Spleen (tissue), 11 donors: ENCODE results near the gene ATXN7. TPM values are rescaled to one million over a fixed set of nuclear protein-coding genes. Genes with fewer than 3 reads are reported as not detected.

Source experiments
- DNase-seq: peaks from one replicate; pipeline ENCODE4 v3.0.0-alpha.2; 2020
- H3K27ac ChIP-seq, 8 donors: fragments of 200-600 bp; sonication (generic) in 7 of 8; 1 replicate in 4 of 8; 2 replicates in 4 of 8; pipeline versions ENCODE4 v1.5.0 to v1.8.0; 2016 to 2021; ENCODE audit warnings: inconsistent platforms in 4 of 8, mild to moderate bottlenecking in 4 of 8, moderate library complexity in 1 of 8
- H3K27me3 ChIP-seq, 7 donors: fragments of 200-600 bp; sonication (generic) in 6 of 7; replicated peaks in 1 of 7; 1 replicate in 4 of 7; 2 replicates in 3 of 7; pipeline versions ENCODE4 v1.5.0 to v1.8.0; 2016 to 2021; ENCODE audit warnings: inconsistent platforms in 3 of 7, mild to moderate bottlenecking in 1 of 7
- H3K36me3 ChIP-seq, 6 donors: fragments of 200-600 bp; sonication (generic) in 5 of 6; 1 replicate in 4 of 6; 2 replicates in 2 of 6; pipeline versions ENCODE4 v1.5.0 to v1.8.0; 2016 to 2021; ENCODE audit warnings: inconsistent platforms in 2 of 6
- H3K4me1 ChIP-seq, 6 donors: fragments of 200-600 bp; sonication (generic) in 5 of 6; 1 replicate in 3 of 6; 2 replicates in 3 of 6; pipeline versions ENCODE4 v1.5.0 to v1.8.0; 2016 to 2021; ENCODE audit warnings: inconsistent platforms in 3 of 6
- H3K4me3 ChIP-seq, 8 donors: fragments of 200-600 bp; sonication (generic) in 7 of 8; 1 replicate in 4 of 8; 2 replicates in 4 of 8; pipeline versions ENCODE4 v1.5.0 to v1.8.0; 2016 to 2021; ENCODE audit warnings: inconsistent platforms in 4 of 8, mild to moderate bottlenecking in 4 of 8, moderate library complexity in 2 of 8
- H3K9me3 ChIP-seq, 8 donors: fragments of 200-600 bp; sonication (generic) in 7 of 8; 1 replicate in 4 of 8; 2 replicates in 4 of 8; pipeline versions ENCODE4 v1.5.0 to v1.8.0; 2016 to 2021; ENCODE audit warnings: inconsistent platforms in 4 of 8
- CTCF ChIP-seq, 11 experiments: fragments of 200-600 bp in 7 of 11; fragments of 450-650 bp in 4 of 11; sonication (generic) in 4 of 11; IDR thresholded peaks in 8 of 11; conservative IDR thresholded peaks in 3 of 11; 1 replicate in 7 of 11; 2 replicates in 4 of 11; pipeline versions ENCODE4 v1.4.0 to v1.8.0; 2016 to 2021; ENCODE audit warnings: antibody characterized with exemption in 11 of 11, inconsistent platforms in 4 of 11, mild to moderate bottlenecking in 1 of 11
- POLR2A ChIP-seq, 3 donors: fragments of 450-650 bp; IDR thresholded peaks; one replicate each; pipeline ENCODE4 v1.5.1; 2017; ENCODE audit warnings: antibody characterized with exemption in 3 of 3, mild to moderate bottlenecking in 1 of 3
- POLR2AphosphoS5 ChIP-seq, 3 donors: sonication (generic); formaldehyde crosslinking; IDR thresholded peaks; one replicate each; pipeline ENCODE4 v1.5.1; 2017; ENCODE audit warnings: antibody characterized with exemption in 3 of 3
- WGBS, 5 donors: extraction: QIAGEN DNeasy Blood & Tissue Kit in 3 of 5; methylation state at CpG; one replicate each; pipeline versions ENCODE4 v1.1.5 to v1.1.7; 2013 to 2018; 5-methylcytosine and 5-hydroxymethylcytosine counted together
- intact Hi-C: fragments of 100-400 bp; cut with DNase I; formaldehyde crosslinking; loops from one replicate; pipeline ENCODE4 v1.15.0; 2023; ENCODE audit warnings: low total_unique reads
- polyA plus RNA-seq, 3 donors: library from polyadenylated mRNA; stranded (reverse); fragments of 200-250 nt; gene quantifications; one replicate each; pipeline ENCODE4 v1.2.1, GENCODE V29; 2013
- total RNA-seq, 7 donors: library from RNA; depleted of rRNA in 3 of 7; stranded (reverse); fragments of >200 nt in 3 of 7; fragmentation: NEBNext Ultra II Directional in 4 of 7; extraction: Animal tissue kit (Norgen Biotek cat#: 25700) in 4 of 7; gene quantifications; one replicate each; pipeline versions ENCODE4 v1.1.0 to v1.2.1, GENCODE V29; 2016 to 2021
- donor health status: healthy with polysubstance abuse.
- donor health status: DM: no; HTN: no; CAD: no; lungs with moderate emphysema.
- donor health status: DM: no; HTN: no; CAD: no.
- donor health status: Bipolar disorder and iron deficiency.
- donor health status: healthy.
- donor health status: DM: no; HTN: no; CAD: no.
- donor health status: DM: yes; HTN: yes; CAD: no.

ATXN7 gene
- total and polyA plus RNA-seq, 10 donors: 1.9 to 91.8 (median 54.7) TPM

- Histone ChIP-seq H3K36me3 (peaks cover 0 to 93% (median 47%) of the 10 kb centered on the region in 6 donors), H3K27ac (no peak overlapping the region), H3K27me3 (no peaks in the 10 kb centered on the region), H3K4me3 (no peak overlapping the region), H3K9me3 (no peaks in the 10 kb centered on the region), H3K4me1 (no peaks in the 10 kb centered on the region)
- no peak for DNase-seq
- intact Hi-C loops: no loop called here
- TF ChIP-seq CTCF (IDR thresholded peaks at IDR 0.05 in 8 of 11, conservative IDR thresholded peaks at IDR 0.05 in 3 of 11): no peak
- no peak for TF ChIP-seq POLR2AphosphoS5 (IDR thresholded peaks at IDR 0.05)
- no peak for TF ChIP-seq POLR2A (IDR thresholded peaks at IDR 0.05)
- 87 to 92% (median 88%) methylated on average over 6 of the region's 6 CpGs for WGBS, 5 donors
Observed at GRCh38 chr3:63832395-63832794, 31.3 kb upstream of the ATXN7 start.

DNA sequence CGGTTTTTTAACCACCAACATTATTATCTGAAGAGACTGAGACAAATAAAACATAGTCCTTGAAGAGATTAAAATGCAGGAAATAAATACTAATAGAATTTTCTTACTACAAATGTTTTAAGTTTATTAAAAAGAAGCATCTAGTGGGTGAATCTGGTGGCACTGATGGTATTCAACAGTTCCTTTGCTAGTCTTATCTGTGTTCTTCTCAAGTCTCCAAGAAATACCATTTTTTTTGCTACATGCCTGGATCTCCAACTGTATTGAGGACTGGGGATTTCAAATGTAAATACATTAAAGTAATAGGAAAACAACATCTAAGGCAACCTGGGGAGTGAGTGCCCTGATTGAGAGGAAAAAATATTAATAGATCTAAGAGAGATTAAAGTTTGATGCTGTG lies 22.0 kb upstream of the ATXN7 start:
- Histone ChIP-seq H3K27me3 (no peaks in the 10 kb centered on the region), H3K36me3 (peaks cover 0 to 1% (median 0%) of the 10 kb centered on the region in 6 donors), H3K27ac (no peak overlapping the region), H3K4me1 (no peaks in the 10 kb centered on the region), H3K4me3 (no peak overlapping the region), H3K9me3 (peaks cover 0 to 8% (median 3%) of the 10 kb centered on the region in 8 donors)
- TF ChIP-seq POLR2A (IDR thresholded peaks at IDR 0.05) (no peak), POLR2AphosphoS5 (IDR thresholded peaks at IDR 0.05) (no peak), CTCF (IDR thresholded peaks at IDR 0.05 in 8 of 11, conservative IDR thresholded peaks at IDR 0.05 in 3 of 11) (no peak)
- intact Hi-C loops: no loop called here
- 0 to 51% (median 0%) methylated on average over 1 of the region's 1 CpG for WGBS, 5 donors
- no peak for DNase-seq

DNA sequence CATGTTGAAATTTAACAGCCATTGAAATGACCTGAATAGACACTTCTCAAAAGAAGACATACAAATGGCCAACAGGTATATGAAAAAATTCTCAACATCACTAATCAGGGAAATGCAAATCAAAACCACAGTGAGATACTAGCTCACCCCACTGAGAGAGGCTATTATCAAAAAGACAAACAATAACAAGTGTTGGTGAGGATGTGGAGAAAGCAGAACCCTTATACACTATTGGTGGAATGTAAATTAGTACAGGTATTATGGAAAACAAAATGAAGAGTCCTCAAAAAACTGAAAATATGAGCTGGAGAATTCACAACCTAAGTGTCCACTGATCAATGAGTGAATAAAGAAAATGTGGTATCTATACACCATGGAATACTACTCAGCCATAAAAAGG lies 21.5 kb upstream of the ATXN7 start:
- Histone ChIP-seq H3K4me1 (no peaks in the 10 kb centered on the region), H3K9me3 (peaks cover 0 to 8% (median 3%) of the 10 kb centered on the region in 8 donors), H3K36me3 (no peaks in the 10 kb centered on the region), H3K4me3 (no peak overlapping the region), H3K27ac (no peak overlapping the region), H3K27me3 (no peaks in the 10 kb centered on the region)
- TF ChIP-seq POLR2A (IDR thresholded peaks at IDR 0.05): no peak
- TF ChIP-seq POLR2AphosphoS5 (IDR thresholded peaks at IDR 0.05): no peak
- TF ChIP-seq CTCF (IDR thresholded peaks at IDR 0.05 in 8 of 11, conservative IDR thresholded peaks at IDR 0.05 in 3 of 11): no peak
- intact Hi-C loops: no loop called here
- no peak for DNase-seq

DNA sequence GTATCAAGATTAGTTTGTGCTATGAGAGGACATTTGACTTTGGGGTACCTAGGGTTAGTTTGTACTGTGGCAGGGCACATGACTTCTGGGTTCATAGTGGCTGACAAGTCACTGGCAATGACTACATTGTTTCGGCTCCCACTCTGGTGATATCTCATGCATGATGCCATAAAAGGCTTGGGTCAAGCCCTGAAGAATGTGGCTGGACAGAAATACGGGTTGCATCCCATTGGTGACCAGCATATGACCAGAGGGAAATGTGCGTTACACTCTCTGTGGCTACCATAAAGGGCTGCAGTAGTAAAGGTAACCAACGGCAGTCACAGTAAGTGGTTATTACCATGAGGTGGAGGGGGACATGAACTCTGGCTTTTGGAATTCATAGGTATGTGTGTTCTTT lies 18.5 kb upstream of the ATXN7 start:
- no peak for TF ChIP-seq CTCF (IDR thresholded peaks at IDR 0.05 in 8 of 11, conservative IDR thresholded peaks at IDR 0.05 in 3 of 11)
- no peak for TF ChIP-seq POLR2A (IDR thresholded peaks at IDR 0.05)
- TF ChIP-seq POLR2AphosphoS5 (IDR thresholded peaks at IDR 0.05): no peak
- no peaks in the 10 kb centered on the region for H3K36me3 ChIP-seq
- 94 to 100% (median 95%) methylated on average over 4 of the region's 4 CpGs for WGBS, 5 donors
- no peaks in the 10 kb centered on the region for H3K27me3 ChIP-seq
- no peak overlapping the region for H3K4me3 ChIP-seq
- no peaks in the 10 kb centered on the region for H3K4me1 ChIP-seq
- intact Hi-C loops: no loop called here
- no peak overlapping the region for H3K27ac ChIP-seq
- peaks cover 0 to 8% (median 3%) of the 10 kb centered on the region in 8 donors for H3K9me3 ChIP-seq
- no peak for DNase-seq
